Subcutaneous adipose tissue (tissue), 4 donors: ENCODE data around the gene IFITM10. TPM values are rescaled to one million over a fixed set of nuclear protein-coding genes. Genes with fewer than 3 reads are reported as not detected.

Source experiments
- CTCF ChIP-seq: fragments of 450-650 bp; IDR thresholded peaks from one replicate; pipeline ENCODE4 v1.5.1; 2016; ENCODE audit warnings: low read depth, mild to moderate bottlenecking, control low read depth, antibody characterized with exemption, moderate library complexity
- total RNA-seq, 4 donors: library from RNA; depleted of rRNA; stranded (reverse); fragments of >200 nt; gene quantifications; one replicate each; pipeline ENCODE4 v1.1.0, GENCODE V29; 2016

Gene IFITM10
- total RNA-seq, 4 donors from 2014 or later: 1.1 to 2.4 (median 1.3) TPM; not detected in 1

GRCh38 chr11:1729692-1730011 is 20.7 kb downstream of the IFITM10 start:
- TF ChIP-seq CTCF: no peak

- TF ChIP-seq CTCF: no peak
Measured at GRCh38 chr11:1728931-1729691, 21.3 kb downstream of the IFITM10 start.

GRCh38 chr11:1728301-1728700 is 22.1 kb downstream of the IFITM10 start:
- TF ChIP-seq CTCF: no peak

- no peak for TF ChIP-seq CTCF
Measured at GRCh38 chr11:1727861-1728260, 22.5 kb downstream of the IFITM10 start.

- no peak for TF ChIP-seq CTCF
Measured at GRCh38 chr11:1727096-1727690, 23.2 kb downstream of the IFITM10 start.

- no peak for TF ChIP-seq CTCF
Measured at GRCh38 chr11:1719781-1720180, 30.6 kb downstream of the IFITM10 start.

GRCh38 chr11:1718326-1718725 is 32.1 kb downstream of the IFITM10 start:
- TF ChIP-seq CTCF: no peak
